Measurements from ENCODE around the gene LRRC49. TPM values are rescaled to one million over a fixed set of nuclear protein-coding genes. Genes with fewer than 3 reads are reported as not detected.

The LRRC49 gene
- total RNA-seq, 6 experiments from 2014 or later, result 0.25 to 0.79 (median 0.57) TPM

- 80% methylated on average over 1 of the region's 1 CpG for WGBS (ENCODE audit: insufficient coverage, low coverage, low lambda C conversion rate, missing lambda C conversion rate)
- intact Hi-C loops (cut with DNase I), result no loop called here
- DNase-seq (no peak), ATAC-seq (no peak)
- no peak overlapping the region for H3K27ac ChIP-seq
- H3K9me3 ChIP-seq, result no peaks in the 10 kb centered on the region
- TF ChIP-seq POLR2A (IDR thresholded peaks at IDR 0.05), result no peak
- no peak for TF ChIP-seq CTCF (IDR thresholded peaks at IDR 0.05)
- no peak overlapping the region for H3K4me3 ChIP-seq
- H3K27me3 ChIP-seq, result no peaks in the 10 kb centered on the region
- H3K36me3 ChIP-seq, result no peaks in the 10 kb centered on the region
- H3K4me1 ChIP-seq, result no peaks in the 10 kb centered on the region
Observed at GRCh38 chr15:71088683-71089082, 196.1 kb downstream of the LRRC49 start.

- H3K27ac ChIP-seq, result no peak overlapping the region
- H3K4me1 ChIP-seq, result no peaks in the 10 kb centered on the region
- TF ChIP-seq CTCF (IDR thresholded peaks at IDR 0.05) (no peak), POLR2A (IDR thresholded peaks at IDR 0.05) (no peak)
- no peak overlapping the region for H3K4me3 ChIP-seq
- ATAC-seq, result no peak
- H3K27me3 ChIP-seq, result no peaks in the 10 kb centered on the region
- DNase-seq, result no peak
- no peaks in the 10 kb centered on the region for H3K36me3 ChIP-seq
- 30% methylated on average over 1 of the region's 1 CpG for WGBS (ENCODE audit: insufficient coverage, low coverage, low lambda C conversion rate, missing lambda C conversion rate)
- H3K9me3 ChIP-seq, result no peaks in the 10 kb centered on the region
- intact Hi-C loops (cut with DNase I), result no loop called here
Observed at GRCh38 chr15:71089801-71090200, 197.2 kb downstream of the LRRC49 start.

GRCh38 chr15:71091601-71092000 is 199.0 kb downstream of the LRRC49 start:
- no peak for TF ChIP-seq POLR2A (IDR thresholded peaks at IDR 0.05)
- TF ChIP-seq CTCF (IDR thresholded peaks at IDR 0.05), result no peak
- Histone ChIP-seq H3K4me3 (no peak overlapping the region), H3K4me1 (no peaks in the 10 kb centered on the region), H3K36me3 (no peaks in the 10 kb centered on the region), H3K9me3 (no peaks in the 10 kb centered on the region), H3K27ac (no peak overlapping the region), H3K27me3 (no peaks in the 10 kb centered on the region)
- no peak for DNase-seq
- ATAC-seq, result no peak
- intact Hi-C loops (cut with DNase I), result no loop called here
- 57% methylated on average over 1 of the region's 1 CpG for WGBS (ENCODE audit: insufficient coverage, low coverage, low lambda C conversion rate, missing lambda C conversion rate)

- TF ChIP-seq CTCF (IDR thresholded peaks at IDR 0.05), result no peak
- no peak for TF ChIP-seq POLR2A (IDR thresholded peaks at IDR 0.05)
- intact Hi-C loops (cut with DNase I), result no loop called here
- ATAC-seq (no peak), DNase-seq (no peak)
- no peak overlapping the region for H3K27ac ChIP-seq
- no peaks in the 10 kb centered on the region for H3K36me3 ChIP-seq
- no peaks in the 10 kb centered on the region for H3K4me1 ChIP-seq
- H3K4me3 ChIP-seq, result no peak overlapping the region
- H3K27me3 ChIP-seq, result no peaks in the 10 kb centered on the region
- H3K9me3 ChIP-seq, result no peaks in the 10 kb centered on the region
- WGBS (ENCODE audit: insufficient coverage, low coverage, low lambda C conversion rate, missing lambda C conversion rate), result 90% methylated on average over 4 of the region's 7 CpGs
Observed at GRCh38 chr15:71092056-71092600, 199.5 kb downstream of the LRRC49 start.
